T-helper 17 cell (primary cell): ENCODE data around the gene MAGI1. TPM values are rescaled to one million over a fixed set of nuclear protein-coding genes. Genes with fewer than 3 reads are reported as not detected.

Experiments used
- ATAC-seq: fragments of 150-1000 bp; cut with Tn5 transposase; 2 replicates; pipeline ENCODE4 v1.10.0; 2021; ENCODE audit warnings: mild to moderate bottlenecking, moderate library complexity
- DNase-seq, 3 donors: peaks; one replicate each; pipeline versions ENCODE4 v3.0.0 to v3.0.0-alpha.2; 2020 to 2021
- H3K9me3 ChIP-seq: one replicate; pipeline ENCODE4 v1.7.0; 2013; ENCODE audit warnings: low read length, mild to moderate bottlenecking; ENCODE audit not compliant: control insufficient read depth, poor library complexity, severe bottlenecking
- H3K27ac Mint-ChIP-seq: one replicate; pipeline ENCODE4 v1.8.0; 2022; ENCODE audit warnings: mild to moderate bottlenecking, moderate library complexity, mixed read lengths
- H3K27me3 Mint-ChIP-seq: one replicate; pipeline ENCODE4 v1.8.0; 2022; ENCODE audit warnings: mixed read lengths
- H3K36me3 Mint-ChIP-seq: one replicate; pipeline ENCODE4 v1.8.0; 2022; ENCODE audit warnings: low read depth, mixed read lengths
- H3K4me1 Mint-ChIP-seq: one replicate; pipeline ENCODE4 v1.8.0; 2022; ENCODE audit warnings: mild to moderate bottlenecking, mixed read lengths
- H3K4me3 Mint-ChIP-seq: one replicate; pipeline ENCODE4 v1.8.0; 2022; ENCODE audit warnings: mild to moderate bottlenecking, moderate library complexity, mixed read lengths
- total RNA-seq, 4 donors: library from RNA in 2 of 4; stranded (reverse) in 2 of 4; gene quantifications; one replicate each; pipeline ENCODE4 v1.2.3 and lab custom pipeline; 2022 to 2026

Gene MAGI1
- total RNA-seq, 2 donors from 2014 or later, result not detected

DNA sequence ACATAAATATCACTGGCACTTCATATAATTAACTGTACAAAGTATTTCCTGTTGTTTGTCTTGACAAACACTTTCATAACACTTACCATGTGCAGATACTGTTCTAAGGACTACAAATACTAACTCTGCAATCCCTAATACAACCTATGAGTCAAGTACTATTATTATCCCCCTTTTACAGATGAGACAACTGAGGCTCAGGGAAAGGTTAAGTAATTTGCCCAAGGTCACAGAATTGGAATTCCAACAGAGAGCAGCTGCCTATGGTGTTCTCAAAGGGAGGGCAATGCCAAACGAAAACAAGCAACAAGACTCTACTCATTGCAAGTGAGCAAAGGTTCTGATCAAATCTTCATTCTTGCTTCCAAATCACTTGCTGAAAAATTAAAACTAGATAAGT is 85.9 kb downstream of the MAGI1 start:
- no peak overlapping the region for H3K4me3 Mint-ChIP-seq
- no peak for DNase-seq
- H3K9me3 ChIP-seq, result no peaks in the 10 kb centered on the region
- no peaks in the 10 kb centered on the region for H3K27me3 Mint-ChIP-seq
- ATAC-seq, result no peak
- H3K36me3 Mint-ChIP-seq, result no peaks in the 10 kb centered on the region
- no peak overlapping the region for H3K27ac Mint-ChIP-seq
- H3K4me1 Mint-ChIP-seq, result no peaks in the 10 kb centered on the region

DNA sequence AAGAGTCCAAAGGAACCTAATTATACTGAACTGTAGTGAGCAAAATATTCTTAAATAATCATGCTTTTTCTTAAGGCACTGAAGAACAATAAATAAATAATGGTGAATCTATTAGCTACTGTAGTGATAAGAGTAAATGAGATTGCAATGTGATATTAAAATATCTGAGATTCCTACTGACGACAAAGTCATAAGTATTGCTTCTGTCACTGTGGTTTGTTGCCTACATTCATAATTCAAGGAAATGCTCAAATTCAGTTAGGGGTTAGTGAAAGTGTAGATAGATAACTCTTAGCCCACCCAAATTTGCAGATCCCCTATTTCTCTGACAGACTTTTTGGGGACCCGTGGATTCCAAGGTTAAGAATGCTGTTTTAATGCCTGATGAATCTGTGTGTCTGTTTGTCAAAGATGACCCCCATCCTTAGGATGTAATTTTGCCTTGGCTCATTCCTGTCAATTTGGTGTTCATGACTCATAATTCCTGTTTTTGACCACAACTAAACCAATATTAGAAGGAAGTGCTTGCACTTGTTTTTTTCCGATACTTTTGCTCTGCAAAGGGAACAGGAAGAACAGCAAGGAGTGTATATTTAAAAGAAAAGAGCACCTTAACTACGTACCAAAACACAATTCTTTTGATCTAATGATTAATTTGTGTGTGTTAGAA is 86.7 kb downstream of the MAGI1 start:
- no peaks in the 10 kb centered on the region for H3K36me3 Mint-ChIP-seq
- DNase-seq, result no peak
- no peak overlapping the region for H3K27ac Mint-ChIP-seq
- ATAC-seq, result no peak
- no peaks in the 10 kb centered on the region for H3K9me3 ChIP-seq
- H3K4me3 Mint-ChIP-seq, result no peak overlapping the region
- no peaks in the 10 kb centered on the region for H3K27me3 Mint-ChIP-seq
- H3K4me1 Mint-ChIP-seq, result no peaks in the 10 kb centered on the region

DNA sequence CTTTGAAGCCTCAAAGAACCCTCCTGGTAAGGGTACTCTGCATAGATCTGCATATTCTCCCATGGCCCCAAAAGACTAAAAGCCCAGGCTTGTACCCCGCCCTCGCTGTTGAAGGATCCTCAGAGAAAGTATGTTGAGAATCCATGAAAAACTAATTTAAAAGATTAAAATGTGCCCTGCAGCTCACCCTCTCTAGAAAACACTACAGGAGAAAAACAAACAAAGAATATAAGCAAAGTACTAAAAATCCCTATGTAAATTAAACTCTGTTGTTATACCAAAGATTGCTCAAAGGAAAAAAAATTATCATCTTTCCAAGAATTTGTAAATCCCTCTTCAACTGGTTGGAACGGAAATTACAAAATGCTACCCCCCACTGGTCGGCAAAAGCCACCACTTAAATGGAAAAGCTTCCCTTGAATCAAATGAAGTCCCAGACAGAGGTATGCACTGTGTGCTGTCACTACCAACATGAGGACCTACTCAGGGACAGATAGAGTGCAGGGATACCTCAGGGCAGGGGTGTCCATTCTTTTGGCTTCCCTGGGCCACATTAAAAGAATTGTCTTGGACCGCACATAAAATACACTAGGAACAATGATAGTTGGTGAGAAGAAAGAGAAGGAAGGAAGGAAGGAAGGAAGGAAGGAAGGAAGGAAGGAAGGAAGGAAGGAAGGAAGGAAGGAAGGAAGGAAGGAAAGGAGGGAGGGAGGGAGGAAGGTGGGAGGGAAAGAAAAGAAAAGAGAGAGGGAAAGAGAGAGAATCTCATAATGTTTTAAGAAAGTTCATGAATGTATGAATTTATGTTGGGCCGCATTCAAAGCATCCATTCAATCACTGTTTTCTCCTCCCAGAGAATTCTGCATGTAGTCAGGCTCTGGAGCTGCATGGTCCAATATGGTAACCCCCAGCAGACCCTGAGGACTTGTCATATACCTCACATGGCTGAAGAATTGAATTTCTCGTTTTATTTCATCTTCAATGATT is 88.1 kb downstream of the MAGI1 start:
- H3K27me3 Mint-ChIP-seq, result no peaks in the 10 kb centered on the region
- H3K4me1 Mint-ChIP-seq, result no peaks in the 10 kb centered on the region
- H3K4me3 Mint-ChIP-seq, result no peak overlapping the region
- DNase-seq (no peak), ATAC-seq (no peak)
- H3K27ac Mint-ChIP-seq, result no peak overlapping the region
- no peaks in the 10 kb centered on the region for H3K36me3 Mint-ChIP-seq
- H3K9me3 ChIP-seq, result no peaks in the 10 kb centered on the region

DNA sequence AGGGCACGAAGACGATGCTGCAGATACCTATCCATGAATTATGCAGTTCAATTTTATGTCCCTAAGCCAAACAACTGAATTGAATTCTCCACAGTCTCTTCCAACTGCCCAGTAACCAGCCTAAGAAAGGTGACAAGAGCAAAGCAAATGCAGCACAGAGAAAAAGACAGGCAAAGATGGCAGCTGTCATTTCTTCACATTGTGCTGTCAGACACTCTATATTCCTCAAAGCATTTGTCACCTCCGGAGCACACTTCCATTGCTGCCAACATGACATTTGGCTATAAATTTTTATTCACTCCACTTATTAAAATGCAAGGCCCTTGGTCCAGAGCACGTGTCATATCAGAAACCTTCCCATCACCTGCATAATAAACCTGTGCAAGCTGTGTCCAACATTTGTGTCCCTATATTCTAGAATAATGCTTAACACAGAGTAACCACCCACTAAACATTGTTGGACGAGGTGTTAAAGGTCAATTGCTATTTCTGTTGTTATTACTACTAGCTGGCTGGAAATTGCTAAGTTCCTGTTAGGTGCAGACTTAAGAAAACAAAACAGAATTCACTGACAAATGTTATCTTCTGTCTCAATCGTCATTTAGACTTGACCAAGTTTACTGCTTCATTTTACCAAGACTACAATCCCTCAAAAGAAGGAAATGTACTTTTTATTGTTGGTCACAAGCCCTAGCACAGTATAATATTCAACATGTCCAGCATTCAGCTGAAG is 89.7 kb downstream of the MAGI1 start:
- Mint-ChIP-seq H3K27ac (no peak overlapping the region), H3K4me3 (no peak overlapping the region), H3K27me3 (no peaks in the 10 kb centered on the region), H3K36me3 (no peaks in the 10 kb centered on the region), H3K4me1 (no peaks in the 10 kb centered on the region)
- no peaks in the 10 kb centered on the region for H3K9me3 ChIP-seq
- ATAC-seq (no peak), DNase-seq (no peak)

DNA sequence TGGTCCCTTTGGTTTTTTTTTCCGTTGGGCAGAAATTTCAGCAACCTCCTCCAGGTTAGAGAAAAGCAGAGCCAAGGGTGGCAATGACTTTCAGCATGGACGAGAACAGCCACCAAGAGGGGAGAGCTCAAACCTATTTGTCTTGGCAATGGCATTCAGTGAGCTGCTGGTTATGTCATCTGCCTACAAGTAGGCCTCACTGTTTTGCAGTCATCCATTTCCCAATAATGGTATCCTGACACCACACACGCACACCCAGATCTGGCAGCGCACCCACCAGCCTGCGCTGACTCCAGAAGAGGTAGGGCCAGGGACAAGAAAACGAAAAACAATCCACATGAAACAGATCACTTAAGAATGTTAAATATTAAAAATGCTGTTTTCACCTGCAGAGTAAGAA is 92.3 kb downstream of the MAGI1 start:
- Mint-ChIP-seq H3K36me3 (no peaks in the 10 kb centered on the region), H3K27me3 (no peaks in the 10 kb centered on the region), H3K27ac (no peak overlapping the region), H3K4me1 (no peaks in the 10 kb centered on the region), H3K4me3 (no peak overlapping the region)
- ATAC-seq (no peak), DNase-seq (no peak)
- no peaks in the 10 kb centered on the region for H3K9me3 ChIP-seq

DNA sequence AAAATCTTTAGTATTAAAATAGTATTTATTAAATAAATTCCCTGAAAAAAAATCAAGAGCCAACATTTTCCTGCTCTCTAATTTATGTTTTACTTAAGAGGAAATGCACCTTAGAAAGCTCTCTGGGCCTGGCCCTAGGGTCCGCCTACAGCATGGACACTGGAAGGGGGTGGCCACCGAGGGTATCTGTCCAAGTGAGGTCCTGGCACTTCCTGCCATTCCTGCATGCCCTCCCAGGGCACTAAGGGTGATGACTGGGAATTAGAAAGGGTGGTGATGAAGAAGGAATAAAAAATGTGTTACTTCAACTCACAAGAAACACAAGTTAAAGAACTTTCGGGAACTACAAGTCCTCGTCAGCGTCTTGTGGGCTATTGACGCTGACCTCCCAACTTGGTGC is 92.8 kb downstream of the MAGI1 start:
- H3K4me1 Mint-ChIP-seq, result no peaks in the 10 kb centered on the region
- no peak for DNase-seq
- no peaks in the 10 kb centered on the region for H3K36me3 Mint-ChIP-seq
- H3K9me3 ChIP-seq, result no peaks in the 10 kb centered on the region
- ATAC-seq, result no peak
- H3K27me3 Mint-ChIP-seq, result no peaks in the 10 kb centered on the region
- H3K4me3 Mint-ChIP-seq, result no peak overlapping the region
- no peak overlapping the region for H3K27ac Mint-ChIP-seq

DNA sequence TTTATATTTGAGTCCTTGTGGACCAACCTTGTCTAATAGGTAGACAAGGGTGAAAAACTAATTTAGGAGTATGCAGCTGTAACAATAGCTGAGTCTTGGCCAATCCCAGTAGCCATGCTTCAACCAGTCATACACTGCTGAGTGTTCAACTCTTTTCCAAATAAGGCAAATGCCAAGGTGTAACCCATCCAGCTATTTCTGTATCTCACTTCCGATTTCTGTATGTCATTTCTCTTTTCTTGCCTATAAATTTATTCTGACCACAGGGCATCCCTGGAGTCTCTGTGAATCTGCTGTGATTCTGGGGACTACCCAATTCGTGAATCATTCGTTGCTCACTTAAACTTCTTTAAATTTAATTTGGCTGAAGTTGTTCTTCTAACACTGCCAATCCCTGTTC is 93.2 kb downstream of the MAGI1 start:
- no peak overlapping the region for H3K27ac Mint-ChIP-seq
- no peaks in the 10 kb centered on the region for H3K4me1 Mint-ChIP-seq
- H3K4me3 Mint-ChIP-seq, result no peak overlapping the region
- no peak for DNase-seq
- H3K36me3 Mint-ChIP-seq, result no peaks in the 10 kb centered on the region
- ATAC-seq, result no peak
- no peaks in the 10 kb centered on the region for H3K9me3 ChIP-seq
- H3K27me3 Mint-ChIP-seq, result no peaks in the 10 kb centered on the region

DNA sequence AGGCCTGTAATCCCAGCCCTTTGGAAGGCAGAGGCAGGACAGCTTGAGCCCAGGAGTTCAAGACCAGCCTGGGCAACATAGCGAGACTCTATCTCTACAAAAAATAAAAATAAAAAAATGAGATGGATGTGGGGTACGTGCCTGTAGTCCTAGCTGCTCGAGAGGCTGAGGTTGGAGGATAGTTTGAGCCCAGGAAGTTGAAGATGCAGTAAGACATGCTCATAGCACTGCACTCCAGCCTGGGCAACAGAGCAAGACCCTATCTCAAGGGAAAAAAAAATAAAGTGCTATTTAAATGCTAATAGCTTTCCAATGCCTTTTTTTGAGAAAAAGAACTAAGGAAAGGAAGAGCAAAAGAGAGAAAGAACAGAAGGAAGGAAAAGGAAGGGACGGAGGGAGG is 94.5 kb downstream of the MAGI1 start:
- H3K27ac Mint-ChIP-seq, result no peak overlapping the region
- H3K9me3 ChIP-seq, result no peaks in the 10 kb centered on the region
- H3K27me3 Mint-ChIP-seq, result no peaks in the 10 kb centered on the region
- DNase-seq, result no peak
- H3K36me3 Mint-ChIP-seq, result no peaks in the 10 kb centered on the region
- H3K4me3 Mint-ChIP-seq, result no peak overlapping the region
- no peaks in the 10 kb centered on the region for H3K4me1 Mint-ChIP-seq
- no peak for ATAC-seq

DNA sequence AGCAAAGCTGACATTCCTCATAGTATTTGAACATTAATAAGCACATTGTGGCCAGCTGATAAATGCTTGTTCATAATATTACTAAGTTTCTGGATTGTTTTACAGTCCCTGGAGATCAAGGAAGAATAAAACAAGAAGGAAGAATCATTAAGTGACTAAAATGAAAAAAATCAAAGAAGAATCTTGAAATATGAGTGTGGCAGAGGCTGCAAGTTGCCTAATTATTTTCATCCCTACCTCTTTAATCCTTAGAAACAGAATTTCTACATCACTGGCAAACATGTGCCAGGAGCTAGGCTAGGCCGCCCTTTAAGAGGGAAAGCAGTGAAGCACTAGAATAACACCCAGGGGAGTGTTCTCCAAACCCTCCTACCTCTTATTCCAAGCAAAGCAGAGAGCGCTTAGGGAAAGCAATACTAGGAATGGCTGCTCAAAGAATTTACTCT is 98.9 kb downstream of the MAGI1 start:
- no peaks in the 10 kb centered on the region for H3K4me1 Mint-ChIP-seq
- no peaks in the 10 kb centered on the region for H3K27me3 Mint-ChIP-seq
- H3K4me3 Mint-ChIP-seq, result no peak overlapping the region
- no peaks in the 10 kb centered on the region for H3K36me3 Mint-ChIP-seq
- H3K9me3 ChIP-seq, result no peaks in the 10 kb centered on the region
- no peak for DNase-seq
- no peak overlapping the region for H3K27ac Mint-ChIP-seq
- no peak for ATAC-seq

DNA sequence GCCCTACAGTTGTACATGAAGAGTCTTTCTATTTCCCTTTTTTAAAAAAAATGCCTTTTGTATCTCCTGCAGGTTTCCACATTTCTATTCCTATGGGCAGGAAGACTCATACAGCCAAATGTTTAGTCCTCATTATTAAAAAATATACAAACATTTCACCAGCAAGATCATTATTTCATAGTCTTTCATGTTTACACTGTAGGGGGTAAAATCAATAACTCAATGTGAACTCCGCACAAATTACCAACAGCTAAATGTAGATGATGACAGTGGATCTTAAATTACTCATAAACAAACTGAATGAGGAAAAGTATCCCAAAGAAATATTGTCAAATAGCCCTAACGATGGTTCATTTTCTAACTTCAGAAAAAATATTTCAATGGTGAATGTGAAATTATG is 99.5 kb downstream of the MAGI1 start:
- no peaks in the 10 kb centered on the region for H3K9me3 ChIP-seq
- Mint-ChIP-seq H3K36me3 (no peaks in the 10 kb centered on the region), H3K4me1 (no peaks in the 10 kb centered on the region), H3K4me3 (no peak overlapping the region), H3K27me3 (no peaks in the 10 kb centered on the region), H3K27ac (no peak overlapping the region)
- ATAC-seq, result no peak
- DNase-seq, result no peak

DNA sequence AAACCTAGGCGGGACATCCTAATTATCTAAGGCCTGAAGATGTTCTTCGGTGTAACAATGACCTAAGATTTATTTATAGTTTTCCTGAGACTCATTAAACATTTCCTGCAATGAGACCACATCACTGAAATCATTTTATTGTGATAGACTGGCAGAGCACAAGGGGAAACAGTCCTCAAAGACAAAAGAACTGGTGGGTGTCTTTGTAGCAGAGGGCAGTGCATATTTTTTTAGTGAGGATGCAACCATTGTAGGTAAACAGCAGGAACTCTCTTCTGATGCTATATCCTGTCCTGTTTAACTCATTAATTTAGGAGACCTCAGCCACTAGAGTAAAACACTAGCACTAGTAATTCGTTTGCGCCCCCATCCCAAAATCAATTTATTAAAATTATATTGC is 100.0 kb downstream of the MAGI1 start:
- H3K4me1 Mint-ChIP-seq, result no peaks in the 10 kb centered on the region
- H3K9me3 ChIP-seq, result no peaks in the 10 kb centered on the region
- ATAC-seq, result no peak
- H3K27ac Mint-ChIP-seq, result no peak overlapping the region
- no peaks in the 10 kb centered on the region for H3K36me3 Mint-ChIP-seq
- DNase-seq, result no peak
- no peaks in the 10 kb centered on the region for H3K27me3 Mint-ChIP-seq
- no peak overlapping the region for H3K4me3 Mint-ChIP-seq

DNA sequence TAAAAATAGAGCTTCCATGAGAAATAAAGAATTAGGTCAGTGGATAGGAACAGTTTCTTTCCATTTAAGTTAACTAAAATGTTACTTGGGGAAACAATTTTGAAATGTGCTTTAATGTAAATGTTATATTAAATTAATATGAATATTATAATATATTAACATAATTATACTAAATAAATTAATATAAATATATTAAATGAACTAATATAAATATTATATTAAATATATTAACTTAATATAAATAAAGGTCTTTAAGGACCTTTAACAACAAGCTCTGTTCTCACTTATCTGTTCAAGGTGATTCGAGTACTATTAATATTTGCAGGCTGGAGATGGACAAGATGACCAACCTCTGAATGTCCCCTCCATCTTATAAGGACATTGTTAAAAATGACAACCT is 100.6 kb downstream of the MAGI1 start:
- no peaks in the 10 kb centered on the region for H3K4me1 Mint-ChIP-seq
- no peak overlapping the region for H3K27ac Mint-ChIP-seq
- H3K36me3 Mint-ChIP-seq, result no peaks in the 10 kb centered on the region
- no peaks in the 10 kb centered on the region for H3K27me3 Mint-ChIP-seq
- no peak overlapping the region for H3K4me3 Mint-ChIP-seq
- H3K9me3 ChIP-seq, result no peaks in the 10 kb centered on the region
- no peak for DNase-seq
- ATAC-seq, result no peak

DNA sequence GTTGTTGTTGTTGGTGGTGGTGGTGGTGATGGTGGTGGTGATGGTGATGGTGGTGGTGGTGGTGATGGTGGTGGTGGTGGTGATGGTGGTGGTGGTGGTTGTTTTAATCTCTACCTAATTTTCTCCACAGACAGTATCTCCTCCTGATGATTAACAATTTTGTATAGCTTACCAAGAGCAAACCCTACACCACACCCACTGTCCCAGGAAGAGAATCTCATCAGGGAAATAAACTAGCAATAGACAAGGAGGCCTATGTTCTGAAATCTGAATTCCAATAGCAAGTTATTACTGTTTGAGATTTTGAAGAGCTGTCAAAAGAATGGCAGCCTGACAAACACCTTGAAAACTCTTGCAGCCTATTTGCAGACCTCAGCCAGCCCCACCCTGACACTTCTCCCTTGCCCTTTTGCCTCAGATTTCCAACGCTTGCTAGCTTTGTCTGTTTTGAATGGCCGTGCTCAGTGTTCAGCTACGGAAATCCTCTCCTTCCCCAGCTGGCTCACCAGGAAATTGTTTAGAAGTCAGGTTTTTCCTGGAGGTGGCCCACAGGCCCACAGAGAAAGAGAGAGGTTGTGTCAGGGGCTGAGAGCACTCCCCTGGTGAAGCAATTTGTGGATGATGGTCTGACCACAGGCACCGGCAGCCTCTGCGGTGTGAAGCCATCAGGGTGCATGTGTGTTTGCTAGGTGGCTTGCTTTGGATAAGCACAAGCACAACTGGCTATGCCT is 101.6 kb downstream of the MAGI1 start:
- ATAC-seq, result no peak
- no peaks in the 10 kb centered on the region for H3K36me3 Mint-ChIP-seq
- no peaks in the 10 kb centered on the region for H3K4me1 Mint-ChIP-seq
- H3K27me3 Mint-ChIP-seq, result no peaks in the 10 kb centered on the region
- H3K27ac Mint-ChIP-seq, result no peak overlapping the region
- H3K4me3 Mint-ChIP-seq, result no peak overlapping the region
- no peak for DNase-seq
- no peaks in the 10 kb centered on the region for H3K9me3 ChIP-seq
